Stimulated activated CD4-positive, alpha-beta T cell treated with anti-CD3 and anti-CD28 coated beads, TNF-alpha, amount 100 ng/mL, for 4 hours (primary cell): ENCODE measurements around the gene SDHAF4.
"Not testable (repeated sequence)": the region's sequence is repeated elsewhere in the genome, so short reads cannot be mapped to it uniquely, and the experiment has no call there.

Experiments used
- DNase-seq, 3 experiments: peaks; one replicate each; pipeline ENCODE4 v3.0.0-alpha.2; 2020; ENCODE audit warnings: low read depth in 3 of 3

SDHAF4 gene

DNA sequence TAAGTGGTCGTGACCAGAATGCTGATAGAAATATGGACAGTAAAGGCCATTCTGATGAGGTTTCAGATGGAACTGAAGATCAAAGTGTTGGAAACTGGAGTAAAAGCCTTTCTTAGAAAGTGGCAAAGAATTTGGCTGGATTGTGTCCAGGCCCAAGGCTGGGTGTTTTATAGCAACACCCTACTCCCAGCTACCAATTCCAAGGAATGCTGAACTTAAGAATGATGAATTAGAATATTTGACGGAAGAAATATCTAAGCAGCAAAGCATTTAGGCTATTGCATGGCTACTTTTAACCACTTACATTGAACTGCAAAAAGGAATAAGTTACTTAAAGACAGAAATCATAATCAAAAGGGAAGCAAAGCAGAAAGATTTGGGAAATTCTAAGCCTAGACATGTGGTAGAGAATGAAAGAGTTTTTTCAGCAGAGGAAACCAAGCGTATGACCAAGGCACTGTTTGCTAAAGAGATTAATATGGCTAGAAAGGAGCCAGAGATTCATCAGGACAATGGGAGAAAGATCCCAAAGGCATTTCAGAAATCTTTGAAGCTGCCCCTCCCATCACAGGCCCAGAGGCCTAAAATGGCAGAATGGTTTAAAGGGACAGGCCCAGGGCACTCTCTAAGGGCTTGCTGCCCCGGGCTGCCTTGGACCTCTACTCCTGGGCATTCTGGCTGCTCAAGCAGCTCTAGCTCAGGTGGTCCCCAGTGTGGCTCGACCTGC, 25.8 kb downstream of the SDHAF4 start:
- DNase-seq, result no peak

DNA sequence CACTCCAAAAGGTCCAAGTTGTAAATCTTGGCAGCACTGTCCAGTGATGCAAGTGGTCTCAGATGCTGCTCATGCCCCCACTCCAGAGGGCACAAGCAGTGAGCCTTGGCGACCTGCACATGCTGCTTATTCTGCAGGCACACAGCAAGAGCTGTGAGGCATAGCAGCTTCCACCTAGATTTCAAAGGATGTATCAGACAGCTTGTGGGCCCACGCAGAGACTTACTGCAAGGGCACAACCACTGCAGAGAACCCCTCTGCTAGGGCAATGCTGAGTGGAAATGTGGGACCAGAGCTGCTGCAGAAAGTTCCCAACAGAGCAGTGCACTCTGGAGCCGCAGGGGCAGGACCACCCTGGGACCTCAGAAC, 26.4 kb downstream of the SDHAF4 start:
- no peak for DNase-seq

DNA sequence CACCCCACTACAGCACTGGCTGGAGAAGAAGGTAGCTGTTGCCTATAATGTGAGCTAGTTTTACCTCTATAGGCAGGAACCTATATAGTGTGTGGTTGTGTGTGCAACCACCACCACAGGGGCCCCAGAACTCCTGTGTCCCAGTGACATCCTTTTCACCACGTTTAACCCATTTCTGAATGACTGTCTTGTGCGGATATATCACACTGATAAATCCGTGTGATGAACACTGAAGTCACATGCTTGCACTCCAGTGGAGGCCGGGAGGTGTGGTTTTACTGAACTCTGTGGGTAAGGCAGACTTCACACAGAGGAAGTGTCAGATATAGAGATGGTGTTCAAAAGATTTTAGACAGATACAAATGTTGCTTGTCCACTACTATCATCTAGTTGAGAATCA, 32.5 kb downstream of the SDHAF4 start:
- DNase-seq, result no peak

DNA sequence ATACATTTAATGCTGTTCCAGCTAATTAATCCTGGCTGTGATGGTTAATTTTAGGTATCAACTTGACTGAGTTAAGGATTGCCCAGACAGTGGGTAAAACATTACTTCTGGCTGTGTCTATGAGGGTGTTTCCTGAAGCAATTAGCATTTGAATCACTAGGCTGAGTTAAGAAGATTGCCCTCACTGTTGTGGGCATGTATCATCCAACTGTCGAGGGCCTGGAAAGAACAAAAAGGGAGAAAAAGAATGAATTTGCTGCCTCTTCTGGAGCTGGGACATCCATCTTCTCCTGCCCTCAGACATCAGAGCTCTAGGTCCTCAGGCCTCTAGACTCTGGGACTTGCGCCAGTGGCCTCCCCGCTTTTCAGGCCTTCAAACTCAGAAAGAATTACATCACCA, 34.3 kb downstream of the SDHAF4 start:
- DNase-seq, result no peak

DNA sequence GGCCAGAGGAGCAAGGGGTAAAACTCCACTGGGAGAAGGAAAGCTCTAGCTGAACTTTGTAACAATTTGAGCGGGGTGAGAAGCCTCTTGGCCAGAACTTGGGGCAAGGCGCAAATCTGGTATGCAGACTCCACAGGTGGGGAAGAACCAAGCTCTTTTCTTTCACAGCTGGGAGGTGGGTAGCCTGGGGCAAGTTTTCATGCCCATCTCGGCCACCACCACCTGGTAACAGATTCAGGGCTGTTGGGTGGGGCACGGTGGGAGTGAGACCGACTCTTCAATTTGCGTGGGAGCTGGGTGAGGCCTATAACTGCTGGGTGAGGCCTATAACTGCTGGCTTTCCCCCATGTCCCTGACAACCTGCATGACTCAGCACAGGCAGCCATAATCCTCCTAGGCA, 37.5 kb downstream of the SDHAF4 start:
- no peak for DNase-seq

DNA sequence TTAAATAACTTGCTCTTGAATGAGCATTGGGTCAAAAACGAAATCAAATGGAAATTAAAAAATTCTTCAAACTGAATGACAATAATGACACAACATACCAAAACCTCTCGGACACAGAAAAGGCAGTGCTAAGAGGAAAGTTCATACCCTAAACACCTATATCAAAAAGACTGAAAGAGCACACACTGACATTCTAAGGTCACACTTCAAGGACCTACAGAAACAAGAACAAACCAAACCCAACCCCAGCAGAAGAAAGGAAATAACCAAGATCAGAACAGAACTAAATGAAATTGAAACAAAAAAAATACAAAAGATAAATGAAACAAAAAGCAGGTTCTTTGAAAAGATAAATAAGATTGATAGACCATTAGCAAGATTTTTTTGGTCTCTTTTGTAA, 40.6 kb downstream of the SDHAF4 start:
- not testable (repeated sequence) for DNase-seq

DNA sequence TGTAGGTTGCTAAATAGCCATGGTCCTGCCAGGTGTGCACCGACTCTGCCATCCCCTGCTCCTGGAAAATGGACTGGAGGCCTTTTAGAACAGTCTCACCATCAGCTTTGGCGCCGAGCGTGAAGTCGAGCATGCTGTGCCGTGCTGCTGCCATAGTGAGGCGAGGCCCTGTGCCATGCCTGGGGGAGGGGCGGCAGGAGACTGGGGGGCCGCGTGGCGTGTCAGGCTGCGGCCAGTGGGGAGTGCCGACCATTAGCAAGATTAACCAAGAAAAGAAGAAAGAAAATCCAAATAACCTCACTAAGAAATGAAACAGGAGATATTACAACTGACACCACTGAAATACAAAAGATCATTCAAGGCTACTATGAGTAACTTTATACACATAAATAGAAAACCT, 42.5 kb downstream of the SDHAF4 start:
- DNase-seq, result not testable (repeated sequence)

DNA sequence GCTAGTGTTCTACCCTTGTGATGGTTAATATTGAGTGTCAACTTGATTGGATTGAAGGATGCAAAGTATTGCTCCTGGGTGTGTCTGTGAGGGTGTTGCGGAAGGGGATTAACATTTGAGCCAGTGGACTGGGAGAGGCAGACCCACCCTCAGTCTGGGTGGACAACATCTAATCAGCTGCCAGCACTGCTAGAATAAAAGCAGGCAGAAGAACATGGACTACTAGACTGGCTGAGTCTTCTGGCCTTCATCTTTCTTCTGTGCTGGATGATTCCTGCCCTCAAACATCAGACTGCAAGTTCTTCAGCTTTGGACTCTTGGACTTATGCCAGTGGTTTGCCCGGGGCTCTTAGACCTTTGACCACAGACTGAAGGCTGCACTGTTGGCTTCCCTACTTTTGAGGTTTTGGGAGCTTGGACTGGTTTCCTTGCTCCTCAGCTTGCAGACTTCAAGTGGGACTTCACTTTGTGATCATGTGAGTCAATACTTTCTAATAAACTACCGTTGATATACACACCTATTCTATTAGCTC, 50.1 kb downstream of the SDHAF4 start:
- no peak for DNase-seq

DNA sequence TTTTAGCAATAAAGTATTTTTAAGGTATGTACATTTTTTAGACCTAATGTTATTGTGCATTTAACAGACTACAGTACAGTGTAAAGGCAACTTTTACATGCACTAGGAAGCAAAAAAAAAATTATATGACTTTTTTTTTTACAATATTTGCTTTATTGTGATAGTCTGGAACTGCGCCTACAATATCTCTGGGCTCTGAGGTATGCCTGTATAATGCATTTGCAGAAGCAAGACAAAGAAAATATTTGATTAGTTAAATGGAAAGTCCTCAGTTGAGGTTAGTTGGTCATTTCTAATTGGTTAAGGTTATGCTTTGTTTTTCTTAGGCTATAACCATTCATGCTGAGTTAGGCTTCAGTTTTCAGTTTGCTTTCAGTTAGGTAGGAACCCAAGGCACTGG, 54.0 kb downstream of the SDHAF4 start:
- no peak for DNase-seq

DNA sequence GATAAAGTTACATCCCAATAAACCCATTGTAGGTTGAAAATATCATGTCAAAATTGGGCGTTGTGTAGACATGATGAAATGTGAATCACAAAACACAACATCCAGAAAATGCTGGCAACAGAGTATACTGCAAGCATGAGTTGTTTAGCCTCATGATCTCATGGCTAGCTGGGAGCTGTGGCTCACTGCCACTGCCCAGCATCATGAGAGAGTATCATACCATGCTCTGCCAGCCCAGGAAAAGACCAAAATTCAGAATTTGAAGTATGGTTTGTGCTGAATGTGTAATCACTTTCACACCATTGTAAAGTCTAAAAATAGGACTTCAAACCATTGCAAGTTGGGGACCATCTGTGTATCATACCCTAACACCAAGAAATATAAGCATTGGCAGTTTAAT, 55.7 kb downstream of the SDHAF4 start:
- no peak for DNase-seq

DNA sequence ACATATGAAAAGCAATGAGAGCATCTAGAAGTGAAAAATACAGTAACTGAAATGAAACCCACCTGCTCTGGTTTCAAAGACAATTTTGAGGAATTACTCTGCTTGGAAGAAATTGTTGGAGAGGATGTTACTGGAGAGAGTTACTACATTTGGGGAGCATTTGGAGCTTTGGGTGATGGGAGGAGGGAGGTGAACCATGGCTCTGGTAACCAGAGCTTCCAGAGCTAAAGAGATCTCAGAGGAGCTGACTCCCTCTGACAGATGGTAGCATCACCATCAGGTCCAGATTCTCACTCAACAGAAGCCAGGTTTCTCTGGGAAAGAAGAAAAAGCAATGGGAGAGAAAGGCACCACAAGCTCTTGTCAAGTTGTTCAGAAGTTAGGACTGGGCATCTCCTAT, 58.7 kb downstream of the SDHAF4 start:
- no peak for DNase-seq

DNA sequence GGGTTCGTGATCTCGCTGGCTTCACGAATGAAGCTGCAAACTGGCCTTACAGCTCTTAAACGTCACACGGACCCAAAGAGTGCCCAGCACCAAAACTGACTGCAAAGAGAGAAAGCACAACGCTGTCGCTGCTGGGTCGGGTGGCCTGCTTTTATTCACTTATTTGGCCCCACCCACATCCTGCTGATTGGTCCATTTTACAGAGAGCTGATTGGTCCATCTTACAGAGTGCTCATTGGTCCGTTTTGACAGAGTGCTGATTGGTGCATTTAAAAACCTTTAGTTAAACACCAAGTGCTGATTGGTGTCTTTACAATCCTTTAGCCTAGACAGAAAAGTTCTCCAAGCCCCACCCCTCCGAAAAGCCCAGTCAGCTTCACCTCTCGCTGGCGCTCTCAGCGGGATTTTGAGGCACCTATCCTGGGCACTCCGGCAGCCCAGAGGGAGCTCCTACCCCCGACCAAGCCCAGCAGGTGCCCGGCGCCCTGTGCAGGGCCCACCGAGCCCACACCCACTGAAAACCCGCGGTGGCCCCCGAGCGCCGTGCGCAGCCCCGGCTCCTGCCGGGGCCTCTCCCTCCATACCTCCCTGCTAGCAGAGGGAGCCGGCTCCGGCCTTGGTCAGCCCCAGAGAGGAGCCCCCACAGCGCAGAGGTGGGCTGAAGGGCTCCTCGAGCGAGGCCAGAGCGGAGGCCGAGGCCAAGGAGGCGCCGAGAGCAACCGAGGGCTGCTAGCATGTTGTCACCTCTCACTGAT, 60.9 kb downstream of the SDHAF4 start:
- no peak for DNase-seq

DNA sequence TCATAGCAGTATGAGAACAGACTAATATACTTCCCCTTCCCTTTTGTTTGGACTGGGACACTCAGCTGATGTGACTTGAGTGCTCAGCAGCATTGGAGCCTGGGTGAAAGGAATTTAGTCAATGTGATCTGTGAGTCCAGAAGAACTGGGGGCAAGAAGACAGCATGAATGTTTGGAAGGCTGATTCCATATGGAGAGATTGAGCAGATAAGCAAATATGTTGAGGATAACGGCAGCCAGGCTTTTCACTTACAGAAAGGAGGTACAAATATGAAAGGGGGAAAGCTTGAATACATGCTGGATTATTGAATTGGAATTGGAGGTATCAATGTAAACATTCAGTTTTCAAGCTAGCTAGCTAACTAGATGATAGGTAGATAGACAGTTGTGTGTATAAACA, 63.2 kb downstream of the SDHAF4 start:
- DNase-seq, result no peak

DNA sequence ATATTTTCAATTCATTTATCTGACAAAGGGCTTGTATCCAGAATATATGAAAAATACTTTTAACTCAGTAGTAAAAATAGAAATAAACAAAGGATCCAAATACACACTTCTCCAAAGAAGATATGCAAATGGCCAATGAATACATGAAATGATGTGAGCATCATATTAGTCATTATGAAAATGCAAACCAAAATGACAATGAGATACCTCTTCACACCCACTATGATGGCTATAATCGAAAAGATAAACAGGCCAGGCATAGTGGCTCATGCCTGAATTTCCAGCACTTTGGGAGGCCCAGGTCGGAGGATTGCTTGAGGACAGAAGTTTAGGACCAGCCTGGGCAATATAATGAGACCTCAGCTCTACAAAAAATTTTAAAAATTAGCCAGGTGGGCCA, 67.1 kb downstream of the SDHAF4 start:
- DNase-seq, result no peak

DNA sequence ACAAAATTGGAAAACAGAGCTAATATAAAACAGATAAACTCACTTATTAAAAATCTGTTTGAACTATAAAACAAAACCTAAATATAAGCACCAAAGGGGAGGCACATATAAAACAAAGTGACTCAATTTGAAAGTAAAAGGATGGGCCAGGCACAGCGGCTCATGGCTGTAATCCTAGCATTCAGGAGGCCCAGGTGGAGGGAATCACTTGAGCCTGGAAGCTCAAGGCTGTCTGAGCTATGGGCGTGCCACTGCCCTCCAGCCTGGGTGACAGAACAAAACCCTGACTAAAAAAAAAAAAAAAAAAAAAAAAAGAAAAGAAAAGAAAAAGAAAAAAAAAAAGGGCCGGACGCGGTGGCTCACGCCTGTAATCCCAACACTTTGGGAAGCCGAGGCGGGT, 69.9 kb downstream of the SDHAF4 start:
- no peak for DNase-seq

DNA sequence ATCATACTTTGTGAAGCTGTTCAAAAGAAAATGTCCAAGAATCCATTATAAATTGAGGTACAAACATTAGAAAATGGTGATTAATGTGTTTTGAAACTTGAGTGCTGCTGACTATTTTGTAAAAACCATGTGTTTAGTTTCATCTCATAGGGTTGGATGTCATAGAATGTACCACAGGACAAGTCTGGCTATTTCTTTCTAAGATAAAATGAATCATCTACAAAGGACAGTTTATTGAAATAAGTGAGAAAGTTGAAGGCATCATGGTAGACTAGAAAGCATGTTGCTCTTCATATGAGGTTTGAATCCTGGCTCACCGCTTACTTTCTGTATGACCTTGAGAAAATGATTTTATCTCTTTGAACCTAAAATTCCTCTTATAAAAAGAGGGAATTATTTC, 71.7 kb downstream of the SDHAF4 start:
- DNase-seq, result no peak
